ENCODE results near the gene BACH2.

DNA sequence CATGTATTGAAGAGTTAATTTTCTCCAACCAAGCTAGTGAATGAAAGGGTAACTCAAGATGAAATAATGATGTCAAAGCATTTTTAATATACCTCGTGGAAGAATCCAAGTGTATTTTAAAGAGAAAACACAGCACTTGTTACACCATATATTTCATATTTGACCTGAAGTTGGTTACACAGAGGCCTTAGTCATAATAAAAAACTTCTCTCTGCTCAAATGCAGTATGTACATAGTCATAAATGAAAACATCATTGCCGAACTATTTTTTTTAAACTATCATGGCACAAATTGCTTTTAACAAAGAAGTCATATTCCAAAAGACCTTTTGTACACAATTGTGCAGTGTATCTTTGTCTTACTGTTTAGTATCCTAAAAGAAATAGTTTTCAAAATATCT, 43.0 kb downstream of the BACH2 start:
- TF ChIP-seq POLR2AphosphoS5 (IDR thresholded peaks at IDR 0.05; ENCODE audit: low read depth) (no peak), CTCF (IDR thresholded peaks at IDR 0.05; ENCODE audit: insufficient read depth, low read length) (no peak), GABPA (IDR thresholded peaks at IDR 0.05; ENCODE audit: low read depth) (no peak), SPI1 (IDR thresholded peaks at IDR 0.05; ENCODE audit: borderline replicate concordance, low read depth) (no peak)
- TF ChIP-seq, protein P1, sequence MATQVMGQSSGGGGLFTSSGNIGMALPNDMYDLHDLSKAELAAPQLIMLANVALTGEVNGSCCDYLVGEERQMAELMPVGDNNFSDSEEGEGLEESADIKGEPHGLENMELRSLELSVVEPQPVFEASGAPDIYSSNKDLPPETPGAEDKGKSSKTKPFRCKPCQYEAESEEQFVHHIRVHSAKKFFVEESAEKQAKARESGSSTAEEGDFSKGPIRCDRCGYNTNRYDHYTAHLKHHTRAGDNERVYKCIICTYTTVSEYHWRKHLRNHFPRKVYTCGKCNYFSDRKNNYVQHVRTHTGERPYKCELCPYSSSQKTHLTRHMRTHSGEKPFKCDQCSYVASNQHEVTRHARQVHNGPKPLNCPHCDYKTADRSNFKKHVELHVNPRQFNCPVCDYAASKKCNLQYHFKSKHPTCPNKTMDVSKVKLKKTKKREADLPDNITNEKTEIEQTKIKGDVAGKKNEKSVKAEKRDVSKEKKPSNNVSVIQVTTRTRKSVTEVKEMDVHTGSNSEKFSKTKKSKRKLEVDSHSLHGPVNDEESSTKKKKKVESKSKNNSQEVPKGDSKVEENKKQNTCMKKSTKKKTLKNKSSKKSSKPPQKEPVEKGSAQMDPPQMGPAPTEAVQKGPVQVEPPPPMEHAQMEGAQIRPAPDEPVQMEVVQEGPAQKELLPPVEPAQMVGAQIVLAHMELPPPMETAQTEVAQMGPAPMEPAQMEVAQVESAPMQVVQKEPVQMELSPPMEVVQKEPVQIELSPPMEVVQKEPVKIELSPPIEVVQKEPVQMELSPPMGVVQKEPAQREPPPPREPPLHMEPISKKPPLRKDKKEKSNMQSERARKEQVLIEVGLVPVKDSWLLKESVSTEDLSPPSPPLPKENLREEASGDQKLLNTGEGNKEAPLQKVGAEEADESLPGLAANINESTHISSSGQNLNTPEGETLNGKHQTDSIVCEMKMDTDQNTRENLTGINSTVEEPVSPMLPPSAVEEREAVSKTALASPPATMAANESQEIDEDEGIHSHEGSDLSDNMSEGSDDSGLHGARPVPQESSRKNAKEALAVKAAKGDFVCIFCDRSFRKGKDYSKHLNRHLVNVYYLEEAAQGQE (IDR thresholded peaks at IDR 0.05; ENCODE audit: insufficient replicate concordance, low read depth), result no peak
